Fibroblast of skin of right quadriceps (primary cell): ENCODE measurements around the gene RXFP2.

ENCODE experiments used
- DNase-seq: peaks from one replicate; pipeline ENCODE4 v3.0.0-alpha.2; 2013

Gene RXFP2

GRCh38 chr13:31835932-31836331 lies 96.6 kb downstream of the RXFP2 start:
- DNase-seq = peak; percentile 34

GRCh38 chr13:31843044-31843443 lies 103.7 kb downstream of the RXFP2 start:
- no peak for DNase-seq

- peak; percentile 85 for DNase-seq
These were observed 107.0 kb downstream of the RXFP2 start for GRCh38 chr13:31846182-31846938.

GRCh38 chr13:31846961-31847752 lies 107.8 kb downstream of the RXFP2 start:
- DNase-seq = no peak

DNA sequence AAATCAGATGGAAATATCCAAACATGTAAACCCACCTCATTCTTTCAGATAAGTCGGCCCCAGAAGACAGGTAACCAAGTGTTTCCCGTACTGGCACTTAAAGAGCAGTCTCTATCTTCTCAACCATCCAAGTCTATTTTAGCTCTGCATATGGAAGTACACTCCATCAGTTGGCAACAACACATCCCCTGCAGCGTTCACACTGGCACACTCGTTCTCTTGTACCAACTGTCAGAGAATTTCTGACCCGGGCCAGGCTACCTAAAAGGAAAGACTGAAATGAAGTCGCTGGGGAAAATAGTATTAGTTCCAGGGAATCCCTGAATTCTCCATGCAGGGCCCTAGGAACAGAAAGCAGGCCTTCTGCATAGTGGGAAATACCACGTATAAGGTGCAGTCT lies 109.3 kb downstream of the RXFP2 start:
- no peak for DNase-seq

DNA sequence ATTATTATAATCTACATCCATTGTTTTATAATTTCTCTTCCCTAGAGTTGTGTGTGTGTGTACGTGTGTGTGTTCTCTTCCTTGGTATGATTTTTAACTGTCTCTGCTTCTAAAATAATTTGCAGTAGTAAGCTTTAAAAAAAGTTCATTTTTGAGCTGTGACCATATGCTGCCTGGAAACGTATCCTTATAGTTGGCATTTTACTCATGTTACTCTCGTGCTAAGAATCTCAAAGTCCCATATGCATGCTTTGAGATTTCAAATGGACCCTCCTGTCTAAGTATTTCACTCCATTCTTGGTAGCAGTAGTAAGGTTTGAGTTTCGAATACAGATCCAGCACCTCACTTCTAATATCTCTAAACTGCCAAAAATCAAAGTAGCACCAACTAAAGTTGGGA lies 109.9 kb downstream of the RXFP2 start:
- no peak for DNase-seq

DNA sequence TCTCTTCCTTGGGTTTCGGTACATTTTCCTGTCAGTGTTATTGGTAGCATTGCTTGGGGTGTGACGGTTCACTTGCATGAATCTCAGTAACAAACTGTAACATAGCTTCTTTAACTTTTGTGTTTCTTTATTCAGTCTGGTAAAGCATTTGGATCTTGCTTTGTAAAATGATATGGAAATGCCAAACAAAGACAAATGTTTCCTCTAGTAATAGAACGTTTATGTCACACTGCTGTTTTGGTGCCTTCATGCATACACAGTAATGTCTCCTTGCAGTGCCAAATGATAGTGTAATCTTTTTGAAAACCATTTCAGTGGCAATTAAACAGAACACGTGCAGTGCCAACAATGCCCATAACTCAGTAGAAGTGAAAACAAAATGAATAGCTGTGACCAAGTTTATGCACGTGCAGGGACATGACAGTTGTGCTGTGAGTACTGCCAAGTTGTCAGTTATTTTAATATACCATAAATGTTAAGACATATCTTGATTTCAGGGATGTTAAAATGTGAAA lies 110.8 kb downstream of the RXFP2 start:
- no peak for DNase-seq

DNA sequence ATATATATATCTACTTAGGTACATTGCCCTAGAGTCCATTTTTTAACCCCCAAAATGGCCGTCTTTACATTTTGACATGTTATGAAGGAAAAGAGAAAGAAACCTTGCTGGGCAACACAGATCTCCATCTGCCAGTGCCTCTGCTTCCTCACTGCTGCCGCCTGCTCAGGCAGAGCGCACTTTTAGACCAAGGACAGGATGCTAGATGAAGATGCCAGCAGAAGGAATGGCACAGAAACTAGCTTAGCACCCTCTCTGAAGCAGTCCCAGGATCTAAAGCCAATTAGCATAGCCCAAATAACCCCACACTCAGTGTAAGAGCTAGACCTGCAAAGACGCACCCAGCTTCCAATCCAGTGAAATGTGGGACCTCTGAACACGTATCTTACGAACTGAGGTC lies 111.9 kb downstream of the RXFP2 start:
- DNase-seq = no peak
